ENCODE measurements around the gene GPC3. TPM values are rescaled to one million over a fixed set of nuclear protein-coding genes. Genes with fewer than 3 reads are reported as not detected.

The GPC3 gene
- total RNA-seq, 6 experiments from 2014 or later: 0.31 to 6.8 (median 1.8) TPM

- 45% methylated on average over 2 of the region's 2 CpGs for WGBS (ENCODE audit: insufficient coverage, low coverage, low lambda C conversion rate, missing lambda C conversion rate)
- peak; percentile 68 to 94 (median 79) for ATAC-seq
Observed at GRCh38 chrX:134006484-134007161, 21.2 kb upstream of the GPC3 start.

GRCh38 chrX:134004084-134004483 lies 18.7 kb upstream of the GPC3 start:
- Histone ChIP-seq H3K4me3 (no peak overlapping the region), H3K9me3 (no peaks in the 10 kb centered on the region), H3K27ac (no peak overlapping the region), H3K36me3 (no peaks in the 10 kb centered on the region), H3K4me1 (no peaks in the 10 kb centered on the region), H3K27me3 (no peaks in the 10 kb centered on the region)
- WGBS (ENCODE audit: insufficient coverage, low coverage, low lambda C conversion rate, missing lambda C conversion rate): 71% methylated on average over 2 of the region's 2 CpGs
- TF ChIP-seq CTCF (IDR thresholded peaks at IDR 0.05): no peak
- TF ChIP-seq POLR2A (IDR thresholded peaks at IDR 0.05): no peak
- DNase-seq: no peak
- peak in 1 of 4 donors; percentile 25 for ATAC-seq
- intact Hi-C loops (cut with DNase I): no loop called here

More at GRCh38 chrX:134006484-134007161, 21.2 kb upstream of the GPC3 start:
- Histone ChIP-seq H3K27me3 (no peaks in the 10 kb centered on the region), H3K9me3 (no peaks in the 10 kb centered on the region), H3K4me1 (no peaks in the 10 kb centered on the region), H3K27ac (no peak overlapping the region), H3K4me3 (no peak overlapping the region), H3K36me3 (no peaks in the 10 kb centered on the region)
- DNase-seq: no peak
- TF ChIP-seq POLR2A (IDR thresholded peaks at IDR 0.05) (no peak), CTCF (IDR thresholded peaks at IDR 0.05) (no peak)
- intact Hi-C loops (cut with DNase I): no loop called here

DNA sequence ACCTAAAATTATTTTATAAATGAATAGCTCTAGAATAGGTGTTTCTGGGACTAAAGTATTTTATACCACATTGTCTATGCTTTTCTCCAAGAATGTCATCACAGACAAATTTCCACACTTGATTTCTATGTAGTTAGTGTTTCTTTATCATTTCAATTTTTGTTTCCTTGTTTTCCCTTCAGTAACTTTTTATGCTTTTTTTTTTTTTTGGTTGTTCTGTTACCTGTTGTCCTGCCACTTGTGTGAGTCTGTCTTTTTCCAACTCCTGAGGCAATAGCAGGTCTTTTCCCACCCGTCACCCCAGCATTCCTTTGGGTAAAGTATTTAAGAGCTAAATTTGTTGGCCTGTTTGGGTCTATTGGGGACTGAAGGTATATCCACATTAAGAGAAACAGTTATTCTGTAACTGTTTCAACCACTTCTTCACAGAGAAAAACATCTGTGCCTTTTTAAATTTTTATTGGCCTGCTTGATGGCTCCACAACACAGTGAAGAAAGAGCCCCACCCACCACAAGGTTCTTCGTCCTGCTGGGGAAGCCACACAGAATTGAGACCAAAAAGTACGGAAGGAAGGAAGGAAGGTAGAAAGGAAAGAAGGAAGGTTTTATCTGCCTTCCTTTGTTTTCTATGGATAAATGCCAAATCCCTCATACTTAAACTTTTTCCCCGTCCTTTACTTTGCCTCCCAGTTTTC lies 17.7 kb upstream of the GPC3 start:
- no peaks in the 10 kb centered on the region for H3K36me3 ChIP-seq
- no peaks in the 10 kb centered on the region for H3K4me1 ChIP-seq
- TF ChIP-seq CTCF (IDR thresholded peaks at IDR 0.05) (no peak), POLR2A (IDR thresholded peaks at IDR 0.05) (no peak)
- WGBS (ENCODE audit: insufficient coverage, low coverage, low lambda C conversion rate, missing lambda C conversion rate): 47% methylated on average over 4 of the region's 4 CpGs
- no peaks in the 10 kb centered on the region for H3K9me3 ChIP-seq
- DNase-seq (no peak), ATAC-seq (no peak)
- no peaks in the 10 kb centered on the region for H3K27me3 ChIP-seq
- no peak overlapping the region for H3K4me3 ChIP-seq
- intact Hi-C loops (cut with DNase I): no loop called here
- no peak overlapping the region for H3K27ac ChIP-seq

GRCh38 chrX:134000260-134001245 lies 15.2 kb upstream of the GPC3 start:
- intact Hi-C loops (cut with DNase I): no loop called here
- no peak for DNase-seq
- no peak overlapping the region for H3K27ac ChIP-seq
- 46% methylated on average over 14 of the region's 14 CpGs for WGBS (ENCODE audit: insufficient coverage, low coverage, low lambda C conversion rate, missing lambda C conversion rate)
- H3K4me3 ChIP-seq: no peak overlapping the region
- no peaks in the 10 kb centered on the region for H3K9me3 ChIP-seq
- no peak for TF ChIP-seq POLR2A (IDR thresholded peaks at IDR 0.05)
- no peak for TF ChIP-seq CTCF (IDR thresholded peaks at IDR 0.05)
- no peaks in the 10 kb centered on the region for H3K36me3 ChIP-seq
- H3K4me1 ChIP-seq: no peaks in the 10 kb centered on the region
- H3K27me3 ChIP-seq: no peaks in the 10 kb centered on the region
- ATAC-seq: peak in 1 of 4 donors; percentile 56

Data from right lobe of liver (tissue), 6 donors.